HG03280 (cell line): ENCODE data around the gene PIF1.
"Not testable (repeated sequence)": the region's sequence is repeated elsewhere in the genome, so short reads cannot be mapped to it uniquely, and the experiment has no call there.

Experiments used
- ATAC-seq: cut with Tn5 transposase; IDR thresholded peaks from one replicate; pipeline ENCODE4 v1.9.1; 2021; ENCODE audit warnings: mild to moderate bottlenecking, moderate library complexity; ENCODE audit not compliant: unreplicated experiment

The PIF1 gene

DNA sequence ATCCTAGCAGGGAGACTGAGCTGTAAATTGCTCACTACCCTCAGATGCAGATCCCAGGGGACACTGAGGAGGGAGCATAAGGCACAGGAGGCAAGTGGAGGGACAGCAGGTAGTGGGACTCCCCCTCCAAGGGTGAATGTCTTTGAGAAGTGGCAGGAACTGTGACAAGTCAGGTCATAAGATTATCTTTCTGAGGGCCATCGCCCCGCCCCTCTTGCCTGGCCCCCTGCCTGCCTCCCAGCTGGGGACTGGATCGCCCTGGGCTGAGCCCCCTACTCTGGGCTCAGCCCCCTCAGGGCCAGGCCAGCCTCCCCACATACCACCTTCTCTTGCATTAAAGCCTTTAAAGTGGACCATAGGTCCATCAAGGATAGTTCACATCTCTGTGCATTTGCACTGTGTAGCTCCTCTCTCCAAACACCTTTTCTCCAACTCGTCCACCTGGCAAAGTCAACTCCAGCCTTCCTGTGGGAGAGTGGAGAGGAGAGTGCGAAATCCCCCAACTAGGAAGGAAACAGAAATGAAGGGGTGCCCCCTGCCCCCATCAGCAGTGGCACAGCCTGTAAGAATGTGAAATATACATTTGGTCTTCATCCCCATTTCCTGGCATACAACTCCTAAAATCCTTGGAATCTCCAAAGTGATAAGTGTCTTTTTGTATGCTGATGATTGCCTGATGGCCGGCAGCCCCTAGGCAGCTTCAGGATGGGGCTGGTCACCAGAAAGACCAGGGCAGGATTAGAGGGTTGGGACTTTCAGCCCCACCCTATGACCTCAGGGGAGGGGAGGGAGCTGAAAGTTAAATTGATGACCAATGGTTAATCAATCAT is 14.7 kb downstream of the PIF1 start:
- ATAC-seq = no peak

DNA sequence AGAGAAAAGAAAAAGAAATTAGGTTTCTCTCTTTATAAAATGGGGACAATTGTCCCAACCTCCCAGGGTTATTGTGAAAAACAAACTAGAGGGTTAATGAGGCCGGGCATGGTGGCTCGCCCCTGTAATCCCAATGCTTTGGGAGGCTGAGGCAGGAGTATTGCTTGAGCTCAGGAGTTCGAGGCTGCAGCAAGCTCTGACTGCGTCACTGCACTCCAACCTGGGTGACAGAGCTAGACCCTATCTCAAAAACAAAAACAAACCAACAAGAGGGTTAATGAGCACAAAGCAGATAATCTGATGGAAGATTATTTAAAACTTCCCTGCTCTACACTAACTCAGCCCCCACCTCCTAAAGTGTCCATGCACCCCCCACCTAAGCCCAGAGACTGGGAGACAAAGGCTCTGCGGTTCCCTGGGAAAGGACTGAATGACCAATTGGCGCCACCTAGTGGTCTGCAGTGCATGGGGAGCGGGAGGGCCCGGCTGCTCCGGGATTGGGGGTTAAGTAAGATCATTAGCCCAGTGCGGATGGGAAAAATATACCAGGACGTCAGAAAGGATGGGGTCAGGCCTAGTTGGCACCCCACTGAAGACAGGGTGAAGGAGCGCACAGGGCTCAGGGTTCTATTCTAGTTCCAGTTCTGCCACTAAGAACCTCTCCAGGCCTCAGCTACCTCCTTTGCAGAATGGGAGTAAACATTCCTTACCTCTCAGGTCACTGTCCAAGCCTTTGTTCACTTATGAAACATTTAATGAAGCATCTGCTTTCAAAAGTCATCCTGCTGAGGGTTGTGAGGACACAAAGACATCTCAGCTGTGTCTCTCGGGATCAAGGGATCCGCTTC is 15.6 kb downstream of the PIF1 start:
- no peak for ATAC-seq

DNA sequence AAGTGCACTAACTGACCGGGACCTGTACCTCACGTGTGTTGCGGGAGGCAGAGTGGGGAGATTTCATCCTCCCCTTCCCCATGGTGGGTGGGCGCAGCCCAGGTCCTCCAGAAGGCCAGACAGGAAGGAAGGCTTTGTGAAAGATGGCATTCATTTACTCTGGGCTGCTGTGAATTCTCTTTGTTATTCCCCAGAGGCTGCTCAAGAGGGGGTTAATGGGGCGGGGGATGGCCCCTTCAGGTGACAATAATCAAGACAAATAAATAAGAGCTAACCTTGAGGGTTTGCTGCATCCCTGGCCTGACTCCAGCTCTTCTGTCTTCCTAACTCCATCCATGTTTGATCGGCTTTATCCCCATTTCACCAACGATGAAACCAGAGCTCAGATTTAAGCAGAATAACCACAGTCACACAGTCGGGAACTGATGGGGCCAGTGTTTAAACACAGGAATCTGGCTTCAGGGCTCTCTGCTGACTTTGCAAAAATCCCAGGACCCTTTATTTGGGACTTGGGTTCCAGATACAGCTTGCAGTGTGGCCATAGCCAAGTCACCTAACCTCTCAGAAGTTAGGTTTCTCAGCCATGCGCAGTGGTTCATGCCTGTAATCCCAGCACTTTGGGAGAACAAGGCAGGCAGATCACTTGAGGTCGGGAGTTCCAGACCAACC is 16.5 kb downstream of the PIF1 start:
- ATAC-seq = no peak

DNA sequence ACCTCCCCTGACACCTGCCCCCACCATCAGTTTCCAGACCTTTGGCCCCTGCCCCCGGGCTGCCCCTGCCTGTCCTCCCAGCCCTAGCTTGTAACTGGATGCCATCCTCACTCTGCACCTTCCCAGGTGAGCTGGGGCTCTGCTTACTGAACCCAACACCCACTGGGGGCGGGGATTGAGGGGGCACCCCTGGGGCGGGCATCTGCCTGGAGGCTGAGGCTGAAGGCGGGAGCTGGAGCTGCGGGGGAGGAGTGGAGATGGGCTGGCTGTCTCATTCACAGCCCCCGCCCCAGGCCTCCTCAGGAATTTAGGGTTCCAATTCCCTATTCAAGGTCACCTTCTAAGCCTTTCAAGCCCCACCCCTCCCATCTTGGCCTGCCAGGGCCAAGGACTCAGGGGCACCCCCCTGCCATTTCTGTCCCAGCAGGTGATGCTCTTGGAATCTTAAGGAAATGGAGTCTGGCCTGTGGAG is 17.7 kb downstream of the PIF1 start:
- no peak for ATAC-seq

DNA sequence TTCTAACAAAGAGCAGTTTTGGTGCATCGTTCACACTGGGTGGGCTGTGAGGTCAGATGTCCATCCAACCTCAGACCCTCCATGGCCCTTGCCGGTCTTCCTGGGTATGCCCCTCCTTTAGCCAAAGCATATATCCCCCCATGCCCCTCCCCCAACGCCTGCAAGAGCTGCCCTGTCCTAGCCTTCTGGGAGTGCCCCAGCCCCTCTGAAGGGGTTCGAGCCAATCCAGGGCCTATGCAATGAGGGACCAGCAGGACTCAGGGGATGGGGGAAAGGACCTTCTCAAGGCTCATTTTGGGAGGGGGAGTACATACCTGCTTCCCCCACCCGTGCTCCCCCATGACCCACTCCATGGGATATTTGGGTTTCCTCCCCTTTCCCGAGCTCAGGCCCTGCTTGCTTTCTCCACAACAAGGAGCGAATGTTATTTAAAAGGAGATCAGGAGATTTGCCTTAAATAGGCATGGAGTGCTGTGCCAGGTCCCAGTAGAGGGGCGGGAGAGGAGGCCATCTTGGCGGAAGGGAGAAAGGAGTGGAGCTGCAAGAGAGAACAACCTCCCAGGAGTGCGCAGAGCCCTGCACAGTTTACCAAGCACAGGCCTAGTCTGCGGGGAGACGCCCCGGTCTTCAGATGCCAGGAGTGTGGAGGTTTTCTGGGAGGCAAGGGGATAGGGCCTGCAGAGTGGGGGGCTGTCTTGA is 18.2 kb downstream of the PIF1 start:
- ATAC-seq = no peak

DNA sequence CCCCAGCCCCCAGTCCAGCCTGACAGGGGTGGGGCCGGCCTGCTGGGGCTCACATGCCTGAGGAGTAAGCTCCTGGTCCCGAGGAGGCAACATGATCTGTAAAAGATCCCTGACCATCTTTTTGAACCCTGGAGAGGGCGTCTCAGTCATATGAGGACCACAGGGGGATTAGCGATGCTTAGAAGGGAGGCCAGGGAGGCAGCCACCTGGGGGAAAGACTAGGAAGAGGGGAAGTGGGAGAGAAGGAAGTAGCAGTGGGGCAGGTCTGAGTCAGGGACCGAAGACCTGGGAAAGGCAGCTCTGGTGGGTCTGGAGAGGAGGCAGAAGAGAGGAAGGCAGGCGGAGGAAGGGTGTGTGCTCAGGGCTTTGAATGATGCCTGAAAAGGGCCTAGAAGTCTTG is 18.9 kb downstream of the PIF1 start:
- no peak for ATAC-seq

DNA sequence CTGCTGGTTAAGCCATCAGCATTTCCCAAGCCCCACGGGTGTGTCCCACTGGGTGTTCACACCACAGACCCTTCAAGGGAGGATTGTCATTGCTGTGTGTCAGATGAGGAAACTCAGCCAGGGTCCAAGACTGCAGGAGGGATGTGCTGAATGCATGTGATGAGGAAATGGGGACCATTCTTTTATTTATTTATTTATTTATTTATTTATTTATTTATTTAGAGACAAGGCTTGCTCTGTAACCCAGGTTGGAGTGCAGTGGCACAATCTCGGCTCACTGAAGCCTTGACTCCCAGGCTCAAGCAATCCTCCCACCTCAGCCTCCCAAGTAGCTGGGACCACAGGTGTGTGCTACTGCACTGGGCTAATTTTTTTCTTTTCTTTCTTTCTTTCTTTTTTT is 20.8 kb downstream of the PIF1 start:
- no peak for ATAC-seq

DNA sequence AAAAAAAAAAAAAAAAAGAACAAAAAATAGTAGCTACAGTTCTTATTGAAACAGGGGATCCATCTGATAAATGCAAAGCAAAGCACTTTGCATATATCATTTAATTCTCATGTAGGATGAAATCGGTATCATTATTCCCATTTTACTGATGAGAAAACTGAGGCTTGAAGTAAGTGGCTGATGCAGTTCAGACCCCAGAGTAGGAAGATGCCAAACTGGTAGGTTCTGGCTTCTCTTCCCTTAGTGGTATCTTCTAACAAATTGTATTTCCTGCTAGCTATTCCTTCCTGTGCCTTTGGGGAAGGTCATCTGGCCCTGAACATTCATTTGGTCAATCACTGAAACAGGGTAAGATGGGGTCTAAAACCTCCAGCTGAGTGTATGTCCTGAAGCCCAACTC is 21.9 kb downstream of the PIF1 start:
- no peak for ATAC-seq

DNA sequence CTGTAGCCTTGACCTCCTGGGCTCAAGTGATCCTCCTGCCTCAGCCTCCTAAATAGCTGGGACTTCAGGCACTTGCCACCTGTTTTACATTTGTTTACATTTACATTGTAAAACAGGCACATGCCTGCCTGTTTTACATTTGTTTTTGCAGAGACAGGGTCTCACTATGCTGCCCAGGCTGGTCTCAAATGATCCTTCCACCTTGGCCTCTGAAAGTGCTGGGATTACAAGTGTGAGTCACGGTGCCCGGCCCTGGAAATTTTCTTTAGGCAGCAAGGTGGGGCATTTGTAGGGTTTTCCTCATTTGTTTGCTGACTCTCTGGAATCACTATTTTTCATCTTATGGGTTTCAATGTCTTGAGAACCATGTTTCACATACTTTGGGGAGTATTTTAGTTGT is 25.0 kb downstream of the PIF1 start:
- ATAC-seq = no peak

DNA sequence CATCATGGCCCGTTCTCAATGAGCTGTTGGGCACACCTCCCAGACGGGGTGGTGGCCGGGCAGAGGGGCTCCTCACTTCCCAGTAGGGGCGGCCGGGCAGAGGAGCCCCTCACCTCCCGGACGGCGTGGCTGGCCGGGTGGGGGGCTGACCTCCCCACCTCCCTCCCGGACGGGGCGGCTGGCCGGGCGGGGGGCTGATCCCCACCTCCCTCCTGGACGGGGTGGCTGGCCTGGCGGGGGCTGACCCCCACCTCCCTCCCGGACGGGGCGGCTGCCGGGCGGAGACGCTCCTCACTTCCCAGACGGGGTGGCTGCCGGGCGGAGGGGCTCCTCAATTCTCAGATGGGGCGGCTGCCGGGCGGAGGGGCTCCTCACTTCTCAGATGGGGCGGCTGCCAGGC is 26.5 kb downstream of the PIF1 start:
- ATAC-seq = not testable (repeated sequence)

DNA sequence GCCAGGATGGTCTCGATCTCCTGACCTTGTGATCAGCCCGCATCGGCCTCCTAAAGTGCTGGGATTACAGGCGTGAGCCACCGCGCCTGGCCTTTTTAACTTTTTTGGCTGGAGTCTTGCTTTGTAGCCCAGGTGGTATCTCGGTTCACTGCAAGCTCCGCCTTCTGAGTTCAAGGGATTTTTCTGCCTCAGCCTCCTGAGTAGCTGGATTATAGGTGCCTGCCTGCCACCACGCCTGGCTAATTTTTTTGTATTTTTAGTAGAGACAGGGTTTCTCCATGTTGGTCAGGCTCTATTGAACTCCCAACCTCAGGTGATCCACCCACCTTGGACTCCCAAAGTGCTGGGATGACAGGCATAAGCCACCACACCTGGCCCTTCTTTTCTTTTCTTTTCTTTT is 29.5 kb downstream of the PIF1 start:
- ATAC-seq = not testable (repeated sequence)

DNA sequence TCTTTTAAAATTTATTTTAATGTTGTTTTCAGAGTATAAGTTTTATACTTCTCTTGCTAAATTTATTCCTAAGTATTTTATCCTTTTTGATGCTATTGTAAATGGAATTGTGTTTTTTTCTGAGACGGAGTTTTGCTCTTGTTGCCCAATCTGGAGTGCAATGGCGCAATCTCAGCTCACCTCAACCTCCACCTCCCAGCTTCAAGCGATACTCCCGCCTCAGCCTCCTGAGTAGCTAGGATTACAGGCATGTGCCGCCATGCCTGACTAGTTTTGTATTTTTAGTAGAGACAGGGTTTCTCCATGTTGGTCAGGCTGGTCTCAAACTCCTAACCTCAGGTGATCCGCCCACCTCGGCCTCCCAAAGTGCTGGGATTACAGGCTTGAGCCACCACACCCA is 30.1 kb downstream of the PIF1 start:
- ATAC-seq = not testable (repeated sequence)

DNA sequence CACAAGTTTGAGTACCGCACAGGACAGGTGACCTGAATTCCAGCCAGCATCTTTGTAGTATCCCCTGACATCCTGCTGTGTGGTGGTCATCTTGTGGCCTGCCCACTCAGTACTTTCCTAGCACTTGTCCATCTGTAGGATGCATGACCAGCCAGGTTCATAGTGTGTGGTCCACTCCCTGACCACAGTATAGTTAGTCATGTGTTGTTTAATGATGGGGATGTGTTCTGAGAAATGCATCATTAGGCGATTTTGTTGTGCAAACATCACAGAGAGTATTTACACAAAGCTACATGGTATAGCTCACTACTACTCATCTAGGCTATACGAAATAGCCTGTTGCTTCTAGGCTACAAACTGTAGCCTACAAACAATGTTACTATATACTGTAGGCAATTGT is 33.2 kb downstream of the PIF1 start:
- no peak for ATAC-seq

DNA sequence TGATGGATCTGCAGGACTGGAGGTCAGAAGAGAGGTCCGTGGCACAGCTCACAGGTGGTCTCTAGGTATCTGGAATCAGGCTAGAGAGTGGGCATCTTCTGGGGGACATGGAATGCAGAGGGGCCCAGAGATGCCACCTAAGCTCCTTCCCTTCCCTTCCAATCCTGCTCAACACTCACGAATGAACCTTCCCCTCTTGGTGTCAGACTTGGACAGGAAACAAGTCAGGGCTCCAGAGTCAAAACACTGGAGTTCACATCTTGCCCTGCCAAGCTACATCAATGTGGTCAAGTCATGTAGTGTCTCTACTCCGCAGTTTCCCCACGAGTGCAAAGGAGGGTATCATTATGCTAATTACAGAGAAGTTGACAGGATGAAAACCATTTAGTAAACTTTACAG is 34.0 kb downstream of the PIF1 start:
- ATAC-seq = no peak

DNA sequence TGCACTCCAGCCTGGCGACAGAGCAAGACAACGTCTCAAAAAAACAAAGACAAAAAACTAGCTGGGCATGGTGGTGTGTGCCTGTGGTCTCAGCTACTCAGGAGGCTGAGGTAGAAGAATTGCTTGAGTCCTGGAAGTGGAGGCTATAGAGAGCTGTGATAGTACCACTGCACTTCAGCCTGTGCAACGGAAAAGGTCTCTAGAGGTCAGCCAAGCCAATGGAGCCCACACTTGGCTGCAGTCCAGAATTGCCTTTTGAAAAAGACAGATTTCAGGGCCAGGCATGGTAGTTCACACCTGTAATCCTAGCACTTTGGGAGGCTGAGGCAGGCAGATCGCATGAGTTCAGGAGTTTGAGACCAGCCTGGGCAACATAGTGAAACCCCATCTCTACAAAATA is 41.7 kb downstream of the PIF1 start:
- ATAC-seq = no peak

DNA sequence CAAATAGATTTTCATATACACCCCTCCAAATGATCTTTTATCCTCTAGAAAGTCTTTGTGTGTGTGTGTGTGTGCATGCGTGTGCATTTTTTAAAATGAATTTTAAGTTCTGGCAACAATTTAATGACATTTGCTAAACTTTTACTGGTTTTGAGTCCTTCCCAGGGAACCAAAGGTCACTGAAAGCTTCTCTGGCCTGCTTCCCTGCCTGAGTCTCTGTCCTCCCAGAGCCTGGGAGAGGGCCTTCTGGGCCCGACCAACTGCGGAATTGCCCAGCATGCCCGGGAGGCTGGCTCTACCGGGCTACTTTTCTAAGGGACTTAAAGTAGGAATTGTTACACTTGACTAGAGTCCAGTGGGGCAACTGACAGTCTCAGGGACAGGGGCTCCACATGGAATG is 42.7 kb downstream of the PIF1 start:
- ATAC-seq = no peak

DNA sequence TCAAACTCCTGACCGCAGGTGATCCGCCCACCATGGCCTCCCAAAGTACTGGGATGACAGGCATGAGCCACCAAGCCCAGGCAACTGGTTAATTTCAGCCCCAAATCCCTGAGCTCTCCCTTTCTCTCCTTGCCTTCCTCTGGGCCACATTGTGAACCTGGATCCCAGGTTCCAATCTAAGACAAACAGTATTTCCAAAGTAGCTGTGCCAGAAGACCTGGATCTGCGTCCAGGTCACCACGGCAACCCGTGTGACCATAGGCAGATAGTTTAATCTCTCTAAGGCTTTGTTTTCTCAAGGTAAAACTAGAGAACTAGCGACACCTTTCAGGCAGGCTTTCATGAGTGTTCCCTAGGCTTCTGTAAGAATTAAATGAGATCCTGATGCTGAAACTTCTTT is 44.1 kb downstream of the PIF1 start:
- no peak for ATAC-seq

DNA sequence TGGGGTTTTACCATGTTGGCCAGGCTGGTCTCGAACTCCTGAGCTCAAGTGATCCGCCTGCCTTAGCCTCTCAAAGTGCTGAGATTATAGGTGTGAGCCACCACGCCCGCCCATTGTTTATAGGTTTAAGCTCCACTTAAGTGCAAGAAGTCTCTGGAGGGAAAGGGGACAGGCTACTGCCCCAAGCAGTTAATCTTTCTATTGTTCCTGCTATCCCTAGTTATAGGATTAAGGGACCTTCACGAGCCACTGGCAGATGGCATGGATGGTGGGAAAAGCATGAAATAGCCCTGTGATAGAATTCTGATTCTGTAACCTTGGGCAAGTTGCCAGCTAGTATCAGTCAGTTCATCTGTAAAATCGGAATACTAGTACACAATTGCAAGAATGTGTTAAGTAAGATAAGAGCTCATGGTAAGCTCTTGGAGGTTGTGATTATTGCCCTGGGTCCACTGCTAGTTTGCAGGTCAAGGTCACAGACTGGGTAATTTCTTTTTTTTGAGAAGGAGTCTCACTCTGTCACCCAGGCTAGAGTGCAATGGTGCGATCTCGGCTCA is 44.8 kb downstream of the PIF1 start:
- ATAC-seq = no peak

DNA sequence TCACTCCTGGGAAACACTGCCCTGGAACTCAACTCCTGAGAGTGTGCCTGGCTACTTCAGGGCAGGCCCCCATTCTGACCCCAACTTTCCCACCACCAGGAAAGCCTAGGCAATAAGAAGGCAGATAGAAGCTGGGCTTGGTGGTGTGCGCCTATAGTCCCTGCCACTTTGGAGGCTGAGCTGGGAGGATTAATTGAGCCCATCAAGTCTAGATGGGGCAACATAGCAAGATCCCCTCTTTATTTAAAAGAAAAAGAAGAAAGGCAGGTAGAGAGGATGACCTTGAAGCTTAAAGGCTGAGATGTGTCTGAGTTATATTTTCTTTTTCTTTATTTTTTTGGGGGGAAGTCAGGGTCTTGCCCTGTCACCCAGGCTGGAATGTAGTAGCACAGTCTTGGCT is 45.8 kb downstream of the PIF1 start:
- ATAC-seq = no peak

DNA sequence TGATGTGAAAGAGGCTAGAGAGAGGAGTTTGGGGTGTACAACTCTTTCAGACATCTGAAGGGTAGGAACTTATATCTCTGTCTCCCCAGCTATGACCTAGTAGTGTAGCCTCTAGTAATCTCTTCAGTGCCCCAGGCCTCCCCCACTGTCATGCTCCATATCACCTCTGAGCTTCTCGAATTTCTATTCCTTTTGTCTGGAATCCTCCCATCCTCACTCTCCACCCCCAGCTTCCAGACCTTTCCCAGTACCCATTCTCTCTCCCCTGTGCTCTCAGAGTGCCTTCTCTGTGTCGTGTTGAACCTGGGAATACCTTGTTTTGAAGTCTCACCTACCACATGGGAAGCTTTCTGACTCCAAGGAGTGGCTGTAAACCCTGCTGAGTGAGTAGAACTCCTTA is 46.4 kb downstream of the PIF1 start:
- ATAC-seq = no peak

DNA sequence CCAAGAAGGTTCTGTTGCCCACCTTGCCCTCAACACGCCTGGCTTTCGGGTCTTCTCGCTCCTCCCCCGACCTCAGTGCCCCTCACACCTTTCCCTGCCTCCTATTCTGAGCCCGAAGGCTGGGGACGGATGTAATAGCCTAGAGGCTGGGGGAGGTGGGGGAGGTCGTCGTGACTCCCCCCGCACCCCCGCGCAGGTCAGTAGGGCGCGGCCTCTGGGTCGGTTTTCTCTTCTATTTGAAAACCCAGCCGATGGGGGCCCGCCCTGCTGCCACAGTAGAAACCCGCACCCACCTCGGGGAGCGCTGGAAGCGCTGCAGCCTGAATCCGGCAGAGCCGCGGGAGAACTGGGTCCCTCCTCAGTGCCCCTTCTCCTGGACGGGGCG is 49.1 kb downstream of the PIF1 start:
- ATAC-seq = no peak
